GM12878 (cell line): Measurements from ENCODE around the gene ZNF526. TPM values are rescaled to one million over a fixed set of nuclear protein-coding genes. Genes with fewer than 3 reads are reported as not detected.

ENCODE experiments used
- ATAC-seq: fragments of 200-7000 bp; cut with Tn5 transposase; 3 replicates; pipeline ENCODE4 v1.9.1; 2020; ENCODE audit warnings: mild to moderate bottlenecking, moderate library complexity
- BruUV-seq: library from RNA; stranded (reverse); fragments of 400-500 nt; replicated peaks from 2 replicates; lab custom pipeline; 2021; lab: Mats Ljungman, UMichigan
- CTCF ChIA-PET: fragments of 300-600 bp; sonication (Branson Sonifier 250); formaldehyde crosslinking; extraction: SDS; loops from one replicate; lab custom pipeline; 2021; ENCODE audit warnings: inconsistent platforms; lab: Yijun Ruan, JAX
- POLR2A ChIA-PET: fragments of 350-600 bp; formaldehyde crosslinking; extraction: SDS; loops from one replicate; lab custom pipeline; 2021; ENCODE audit warnings: inconsistent platforms; lab: Charles Lee
- RAD21 ChIA-PET: fragments of 300-600 bp; sonication (Branson Sonifier 250); formaldehyde crosslinking; loops from one replicate; lab custom pipeline; 2023; ENCODE audit warnings: antibody characterized with exemption; ENCODE audit not compliant: unreplicated experiment; lab: Charles Lee
- SMC1A ChIA-PET: fragments of 300-600 bp; sonication (Branson Sonifier 250); formaldehyde crosslinking; loops from one replicate; lab custom pipeline; 2023; ENCODE audit not compliant: unreplicated experiment, uncharacterized antibody; lab: Charles Lee
- DNase-seq: peaks from one replicate; pipeline ENCODE4 v3.0.0-alpha.2; 2011; ENCODE audit warnings: low read depth, low spot score
- FAIRE-seq: peaks from 3 replicates; lab custom pipeline; 2011; peaks lifted over from hg19 to GRCh38; lab: Jason Lieb, UNC
- H2AFZ ChIP-seq: 2 replicates; pipeline ENCODE4 v1.6.0; 2011; ENCODE audit warnings: low read depth, low read length, control low read depth; ENCODE audit not compliant: control insufficient read depth
- H3K27ac ChIP-seq: 2 replicates; pipeline ENCODE4 v1.5.1; 2011; ENCODE audit warnings: control low read depth; ENCODE audit not compliant: control insufficient read depth, insufficient read depth
- H3K27me3 ChIP-seq, 2 experiments: replicated peaks in 1 of 2; 2 replicates each; pipeline versions ENCODE4 v1.6.0 to v1.6.1; 2011; ENCODE audit warnings: low read length in 1 of 2; ENCODE audit not compliant: control insufficient read depth in 2 of 2, insufficient read depth in 2 of 2
- H3K36me3 ChIP-seq, 2 experiments: 2 replicates each; pipeline ENCODE4 v1.5.1; 2011; ENCODE audit warnings: low read length in 1 of 2; ENCODE audit not compliant: control insufficient read depth in 2 of 2, insufficient read depth in 2 of 2
- H3K4me1 ChIP-seq: 2 replicates; pipeline ENCODE4 v1.6.1; 2011; ENCODE audit warnings: mild to moderate bottlenecking, low read length, moderate library complexity, mixed read lengths; ENCODE audit not compliant: control insufficient read depth, insufficient read depth
- H3K4me2 ChIP-seq: 2 replicates; pipeline ENCODE4 v1.6.0; 2011; ENCODE audit warnings: control low read depth; ENCODE audit not compliant: control insufficient read depth, insufficient read depth
- H3K4me3 ChIP-seq: fragments of 200-600 bp; sonication (generic); 2 replicates; pipeline ENCODE4 v1.5.1; 2016
- H3K79me2 ChIP-seq: 2 replicates; pipeline ENCODE4 v1.6.0; 2011; ENCODE audit warnings: low read length; ENCODE audit not compliant: control insufficient read depth, insufficient read depth
- H3K9ac ChIP-seq: 2 replicates; pipeline ENCODE4 v1.8.0; 2011; ENCODE audit warnings: low read length, control low read depth, mixed read lengths; ENCODE audit not compliant: control insufficient read depth, insufficient read depth
- H3K9me3 ChIP-seq: replicated peaks from 3 replicates; pipeline ENCODE4 v1.5.1; 2011; ENCODE audit warnings: mild to moderate bottlenecking, low read length; ENCODE audit not compliant: control insufficient read depth, insufficient read depth
- H4K20me1 ChIP-seq: 2 replicates; pipeline ENCODE4 v1.6.0; 2011; ENCODE audit not compliant: control insufficient read depth, insufficient read depth
- ATF7 ChIP-seq: fragments of 450-650 bp; IDR thresholded peaks from 2 replicates; pipeline ENCODE4 v1.6.1; 2016; ENCODE audit warnings: low read depth, mild to moderate bottlenecking
- BACH1 ChIP-seq: fragments of 450-650 bp; IDR thresholded peaks from 2 replicates; pipeline ENCODE4 v1.6.1; 2017; ENCODE audit warnings: mild to moderate bottlenecking, borderline replicate concordance
- BMI1 ChIP-seq: fragments of 450-650 bp; IDR thresholded peaks from 2 replicates; pipeline ENCODE4 v1.6.1; 2016; ENCODE audit warnings: mild to moderate bottlenecking, moderate library complexity, borderline replicate concordance
- CEBPZ ChIP-seq: fragments of 150-350 bp; IDR thresholded peaks from 2 replicates; pipeline ENCODE4 v1.6.1; 2016; ENCODE audit warnings: low read depth, low read length
- EZH2 ChIP-seq: IDR thresholded peaks from 2 replicates; pipeline ENCODE4 v1.6.1; 2012; ENCODE audit warnings: low read depth, mild to moderate bottlenecking, control low read depth, inconsistent platforms, low read length, borderline replicate concordance; ENCODE audit not compliant: control insufficient read depth
- IKZF2 ChIP-seq, 2 experiments: fragments of 450-650 bp; IDR thresholded peaks; 2 replicates each; pipeline ENCODE4 v1.6.1; 2017; ENCODE audit warnings: mild to moderate bottlenecking in 2 of 2, moderate library complexity in 2 of 2
- IRF3 ChIP-seq: fragments of 450-650 bp; IDR thresholded peaks from 2 replicates; pipeline ENCODE4 v1.6.1; 2014; ENCODE audit warnings: mild to moderate bottlenecking
- MTA2 ChIP-seq: fragments of 450-650 bp; IDR thresholded peaks from 2 replicates; pipeline ENCODE4 v1.6.1; 2016; ENCODE audit warnings: low read depth, mild to moderate bottlenecking, moderate library complexity
- NR2F1 ChIP-seq: fragments of 450-650 bp; conservative IDR thresholded peaks from 2 replicates; pipeline ENCODE4 v1.6.1; 2017; ENCODE audit warnings: mild to moderate bottlenecking
- RAD51 ChIP-seq: fragments of 450-650 bp; IDR thresholded peaks from 2 replicates; pipeline ENCODE4 v1.6.1; 2016; ENCODE audit warnings: moderate library complexity, mild to moderate bottlenecking, inconsistent platforms
- SMAD1 ChIP-seq: fragments of 450-650 bp; IDR thresholded peaks from 2 replicates; pipeline ENCODE4 v1.6.1; 2018; ENCODE audit warnings: mild to moderate bottlenecking, low read depth; ENCODE audit not compliant: partially characterized antibody
- SREBF2 ChIP-seq: IDR thresholded peaks from 2 replicates; pipeline ENCODE4 v1.6.1; 2012; ENCODE audit warnings: mild to moderate bottlenecking, low read length
- SRF ChIP-seq, 2 experiments: IDR thresholded peaks; 2 replicates each; pipeline ENCODE4 v1.6.1; 2011; ENCODE audit warnings: low read depth in 2 of 2, low read length in 2 of 2, mild to moderate bottlenecking in 1 of 2, moderate library complexity in 1 of 2
- STAT1 ChIP-seq: fragments of 450-650 bp; conservative IDR thresholded peaks from 2 replicates; pipeline ENCODE4 v1.6.1; 2014; ENCODE audit warnings: antibody characterized with exemption, mild to moderate bottlenecking
- TBL1XR1 ChIP-seq: IDR thresholded peaks from 2 replicates; pipeline ENCODE4 v1.6.1; 2012; ENCODE audit warnings: low read depth, low read length, improper control_type of control experiment
- WRNIP1 ChIP-seq: IDR thresholded peaks from 2 replicates; pipeline ENCODE4 v1.6.1; 2011; ENCODE audit warnings: low read depth, low read length, improper control_type of control experiment, borderline replicate concordance
- ZBTB11 ChIP-seq: fragments of 450-650 bp; formaldehyde crosslinking; IDR thresholded peaks from 2 replicates; pipeline ENCODE4 v1.5.0; 2022; ENCODE audit warnings: mild to moderate bottlenecking, missing genetic modification characterization
- WGBS: methylation state at CpG from one replicate; pipeline ENCODE4 v1.1.6; 2016; ENCODE audit warnings: low lambda C conversion rate; ENCODE audit not compliant: insufficient replicate concordance, insufficient coverage; ENCODE audit errors: missing lambda C conversion rate; 5-methylcytosine and 5-hydroxymethylcytosine counted together
- in situ Hi-C: fragments of 300-500 bp; cut with MboI; formaldehyde crosslinking; loops from 9 replicates; pipeline ENCODE4 v1.14.3; 2018; ENCODE audit warnings: mixed read lengths
- intact Hi-C: fragments of 100-400 bp; cut with micrococcal nuclease; formaldehyde crosslinking; loops from one replicate; pipeline ENCODE4 v1.14.2; 2022; ENCODE audit not compliant: unreplicated experiment
- polyA plus RNA-seq, 11 experiments: library from polyadenylated mRNA; depleted of rRNA in 4 of 11; unstranded in 6 of 11; stranded (reverse) in 5 of 11; fragments of >200 nt; fragmentation: Nextera tagmentation in 4 of 11; fragmentation: Illumina TruSeq in 1 of 11; extraction: Ambion mirVana in 4 of 11; extraction: Trizol in 1 of 11; gene quantifications; 1 replicate in 1 of 11; 2 replicates in 10 of 11; pipeline versions ENCODE4 v1.2.1 to v1.2.3, GENCODE V29; 2011 to 2016; ENCODE audit warnings: inconsistent platforms in 2 of 11, missing spikeins in 2 of 11, low read depth in 1 of 11
- total RNA-seq, 4 experiments: library from RNA; depleted of rRNA in 3 of 4; stranded (reverse); fragments of >200 nt in 3 of 4; fragmentation: Illumina TruSeq in 1 of 4; extraction: Trizol in 1 of 4; gene quantifications; 2 replicates each; pipeline versions ENCODE4 v1.2.1 to v1.2.3, GENCODE V29; 2013 to 2021

ZNF526 gene
- total and polyA plus RNA-seq, 10 of the 15 experiments (the other 5 are each of a cell fraction or from before 2014, with no cell fraction given) = 1.8 to 18.3 (median 5.5) TPM

- Histone ChIP-seq H3K27me3 (no peaks in the 10 kb centered on the region), H3K36me3 (peaks cover 2 to 15% of the 10 kb centered on the region in 2 experiments; a peak in 3 of 4 replicates), H3K4me1 (peaks cover 15% of the 10 kb centered on the region), H4K20me1 (no peaks in the 10 kb centered on the region), H3K4me2 (peak overlapping the region; percentile 28; the same call in 1 of the 2 replicates), H3K27ac (no peak overlapping the region), H2AFZ (no peak overlapping the region), H3K79me2 (peaks cover 34% of the 10 kb centered on the region), H3K9ac (no peak overlapping the region), H3K9me3 (no peaks in the 10 kb centered on the region), H3K4me3 (no peak overlapping the region)
- WGBS = 91% methylated on average over 11 of the region's 11 CpGs
- no TSS peak for BruUV-seq
- ChIA-PET POLR2A (interaction anchor here (1.9 to 4.4 kb wide), 2 partner anchors 13 to 24 kb away, joined by 5 to 22 read pairs; no protein-coding TSS in a partner anchor), CTCF (interaction anchor here (0.6 to 1.3 kb wide), 3 partner anchors 50 to 205 kb away, joined by 3 to 4 read pairs (median 4); partner anchors contain the start of gene POU2F2), SMC1A (interaction anchor here (0.9 to 4.6 kb wide), 4 partner anchors 12 to 105 kb away, joined by 3 to 19 read pairs (median 7); no protein-coding TSS in a partner anchor), RAD21 (no interaction called here)
- FAIRE-seq (no peak), DNase-seq (no peak), ATAC-seq (no peak)
- intact Hi-C loops = no loop called here
- in situ Hi-C loops = no loop called here
- no peak for TF ChIP-seq BACH1
- no peak for TF ChIP-seq STAT1
- TF ChIP-seq CEBPZ = no peak
- TF ChIP-seq RAD51 = no peak
- no peak for TF ChIP-seq IKZF2 (IDR thresholded peaks at IDR 0.05)
- TF ChIP-seq SREBF2 = no peak
- TF ChIP-seq NR2F1 = no peak
- no peak for TF ChIP-seq SRF (IDR thresholded peaks at IDR 0.05; ENCODE audit: low read depth in 2 of 2, low read length in 2 of 2)
- no peak for TF ChIP-seq ZBTB11 (CRISPR knock-in tag)
- no peak for TF ChIP-seq TBL1XR1
- TF ChIP-seq SMAD1 = no peak
- TF ChIP-seq EZH2 = no peak
- TF ChIP-seq IRF3 = no peak
- TF ChIP-seq ATF7 = no peak
- TF ChIP-seq WRNIP1 = no peak
- TF ChIP-seq BMI1 = no peak
- TF ChIP-seq MTA2 = no peak
Observed at GRCh38 chr19:42214810-42215485, 5.2 kb upstream of the ZNF526 start.
